WTC11 (cell line): ENCODE data around the gene IGLL5. TPM values are rescaled to one million over a fixed set of nuclear protein-coding genes. Genes with fewer than 3 reads are reported as not detected.

Experiments used
- ATAC-seq: fragments of 200-7000 bp; cut with Tn5 transposase; 2 replicates; pipeline ENCODE4 v1.10.0; 2021; ENCODE audit warnings: mild to moderate bottlenecking, moderate library complexity
- CTCF ChIA-PET: fragments of 300-600 bp; sonication (Branson Sonifier 250); formaldehyde crosslinking; loops from one replicate; lab custom pipeline; 2021; ENCODE audit warnings: antibody characterized with exemption; lab: Charles Lee
- POLR2A ChIA-PET: fragments of 350-600 bp; sonication (Branson Sonifier 250); formaldehyde crosslinking; loops from one replicate; lab custom pipeline; 2021; ENCODE audit warnings: antibody characterized with exemption; lab: Charles Lee
- DNase-seq: peaks from one replicate; pipeline ENCODE4 v3.0.0; 2021; ENCODE audit warnings: low spot score
- H3K27ac Mint-ChIP-seq: 2 replicates; pipeline ENCODE4 v1.8.0; 2021; ENCODE audit warnings: mixed read lengths
- H3K27me3 Mint-ChIP-seq: 2 replicates; pipeline ENCODE4 v1.8.0; 2021; ENCODE audit warnings: low read depth, mild to moderate bottlenecking, moderate library complexity, mixed read lengths
- H3K36me3 Mint-ChIP-seq: 2 replicates; pipeline ENCODE4 v1.8.0; 2021; ENCODE audit warnings: mixed read lengths
- H3K4me1 Mint-ChIP-seq: 2 replicates; pipeline ENCODE4 v1.8.0; 2022; ENCODE audit warnings: mixed read lengths
- H3K4me3 Mint-ChIP-seq: 2 replicates; pipeline ENCODE4 v1.8.0; 2021; ENCODE audit warnings: mild to moderate bottlenecking, moderate library complexity, mixed read lengths
- H3K9me3 Mint-ChIP-seq: 2 replicates; pipeline ENCODE4 v1.8.0; 2021; ENCODE audit warnings: mixed read lengths
- ATF3 ChIP-seq: sonication (generic); formaldehyde crosslinking; conservative IDR thresholded peaks from 2 replicates; pipeline ENCODE4 v1.8.1; 2022; ENCODE audit warnings: mild to moderate bottlenecking, missing genetic modification reagents
- E2F1 ChIP-seq: sonication (generic); formaldehyde crosslinking; IDR thresholded peaks from 2 replicates; pipeline ENCODE4 v1.8.0; 2022; ENCODE audit warnings: mild to moderate bottlenecking, missing genetic modification reagents
- ERG ChIP-seq: fragments of 250-450 bp; sonication (Bioruptor Pico); IDR thresholded peaks from 2 replicates; pipeline ENCODE4 v1.8.0; 2021; ENCODE audit warnings: mild to moderate bottlenecking
- GRHL2 ChIP-seq: fragments of 250-450 bp; sonication (Bioruptor Pico); IDR thresholded peaks from 2 replicates; pipeline ENCODE4 v1.8.0; 2022; ENCODE audit warnings: mild to moderate bottlenecking, moderate library complexity; ENCODE audit not compliant: insufficient replicate concordance, severe bottlenecking
- HMGA2 ChIP-seq: fragments of 250-450 bp; sonication (Bioruptor Pico); IDR thresholded peaks from 2 replicates; pipeline ENCODE4 v1.4.0; 2021; ENCODE audit warnings: mild to moderate bottlenecking, moderate library complexity
- NR3C1 ChIP-seq: sonication (generic); formaldehyde crosslinking; conservative IDR thresholded peaks from 2 replicates; pipeline ENCODE4 v1.8.1; 2023; ENCODE audit warnings: low read depth, mild to moderate bottlenecking, missing genetic modification reagents
- OVOL2 ChIP-seq: fragments of 250-450 bp; sonication (Bioruptor Pico); IDR thresholded peaks from 2 replicates; pipeline ENCODE4 v1.9.0; 2021; ENCODE audit warnings: mild to moderate bottlenecking, borderline replicate concordance
- STAT6 ChIP-seq: sonication (generic); formaldehyde crosslinking; conservative IDR thresholded peaks from 2 replicates; pipeline ENCODE4 v1.8.1; 2023; ENCODE audit warnings: mild to moderate bottlenecking, low read depth, missing genetic modification reagents, moderate library complexity
- TEAD1 ChIP-seq: sonication (generic); formaldehyde crosslinking; IDR thresholded peaks from 2 replicates; pipeline ENCODE4 v1.8.0; 2022; ENCODE audit warnings: mild to moderate bottlenecking, missing genetic modification reagents
- USF2 ChIP-seq: sonication (generic); formaldehyde crosslinking; IDR thresholded peaks from 2 replicates; pipeline ENCODE4 v1.8.1; 2023; ENCODE audit warnings: mild to moderate bottlenecking, missing genetic modification reagents, moderate library complexity
- ZNF219 ChIP-seq: sonication (generic); formaldehyde crosslinking; IDR thresholded peaks from 2 replicates; pipeline ENCODE4 v1.8.0; 2023; ENCODE audit warnings: missing genetic modification reagents, mild to moderate bottlenecking, borderline replicate concordance
- total RNA-seq: library from RNA; stranded (reverse); gene quantifications from 3 replicates; pipeline ENCODE4 v1.2.3, GENCODE V29; 2021

The IGLL5 gene
- total RNA-seq, 1 experiment from 2014 or later: not detected

GRCh38 chr22:22912988-22913253, 25.3 kb downstream of the IGLL5 start (continued):
- no peak for TF ChIP-seq USF2 (CRISPR knock-in tag)

- DNase-seq: no peak
- peaks cover 87% of the 10 kb centered on the region for H3K27me3 Mint-ChIP-seq
- H3K27ac Mint-ChIP-seq: no peak overlapping the region
- TF ChIP-seq OVOL2 (no peak), NR3C1 (CRISPR knock-in tag) (no peak), ZNF219 (CRISPR knock-in tag) (no peak), STAT6 (no peak), E2F1 (CRISPR knock-in tag) (no peak)
- ChIA-PET CTCF (interaction anchor here (1.3 to 2.0 kb wide), 5 partner anchors 22 to 37 kb away, joined by 4 to 6 read pairs (median 5); no protein-coding TSS in a partner anchor), POLR2A (no interaction called here)
- no peaks in the 10 kb centered on the region for H3K36me3 Mint-ChIP-seq
- peaks cover 5% of the 10 kb centered on the region; the same call in 1 of the 2 replicates for H3K9me3 Mint-ChIP-seq
- ATAC-seq: no peak
- no peak overlapping the region for H3K4me3 Mint-ChIP-seq
- H3K4me1 Mint-ChIP-seq: no peaks in the 10 kb centered on the region; the same call in 1 of the 2 replicates
These were observed 26.4 kb downstream of the IGLL5 start for GRCh38 chr22:22913989-22914388.

- DNase-seq: no peak
- Mint-ChIP-seq H3K36me3 (no peaks in the 10 kb centered on the region), H3K9me3 (peaks cover 5% of the 10 kb centered on the region; the same call in 1 of the 2 replicates), H3K27me3 (peaks cover 85% of the 10 kb centered on the region), H3K27ac (no peak overlapping the region), H3K4me1 (no peaks in the 10 kb centered on the region; the same call in 1 of the 2 replicates), H3K4me3 (no peak overlapping the region)
- ATAC-seq: no peak
- no peak for TF ChIP-seq E2F1 (CRISPR knock-in tag)
- TF ChIP-seq HMGA2 (CRISPR knock-in tag): no peak
- no peak for TF ChIP-seq ATF3 (CRISPR knock-in tag)
- TF ChIP-seq GRHL2 (CRISPR knock-in tag): no peak
- TF ChIP-seq TEAD1 (CRISPR knock-in tag): no peak
- TF ChIP-seq ERG: no peak
- ChIA-PET CTCF (interaction anchor here (0.7 to 2.4 kb wide), 3 partner anchors 31 to 236 kb away, joined by 3 to 7 read pairs (median 5); no protein-coding TSS in a partner anchor), POLR2A (no interaction called here)
These were observed 27.4 kb downstream of the IGLL5 start for GRCh38 chr22:22914726-22915669.
